ENCODE results near the gene EEF1AKMT3.

DNA sequence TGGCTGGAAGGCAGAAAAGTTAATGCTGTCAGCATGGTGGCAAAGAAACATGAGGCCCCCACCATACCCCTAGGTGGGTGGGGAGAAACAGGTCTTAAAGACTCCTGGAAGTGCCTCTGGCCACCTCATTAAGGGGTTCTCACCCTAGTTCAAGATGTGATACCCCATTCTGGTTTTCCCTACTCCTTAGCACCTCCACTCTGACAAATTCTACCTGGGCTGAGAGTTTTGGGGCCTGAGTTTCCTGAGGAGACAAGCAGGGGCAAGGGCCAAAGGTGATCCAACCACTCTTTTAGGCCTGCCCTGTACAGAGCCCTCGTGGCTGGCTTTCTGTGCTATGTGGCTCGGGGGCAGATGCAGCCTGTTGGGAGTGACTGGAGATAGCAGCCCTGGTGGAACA, 54.0 kb downstream of the EEF1AKMT3 start:
- TF ChIP-seq, protein P1, sequence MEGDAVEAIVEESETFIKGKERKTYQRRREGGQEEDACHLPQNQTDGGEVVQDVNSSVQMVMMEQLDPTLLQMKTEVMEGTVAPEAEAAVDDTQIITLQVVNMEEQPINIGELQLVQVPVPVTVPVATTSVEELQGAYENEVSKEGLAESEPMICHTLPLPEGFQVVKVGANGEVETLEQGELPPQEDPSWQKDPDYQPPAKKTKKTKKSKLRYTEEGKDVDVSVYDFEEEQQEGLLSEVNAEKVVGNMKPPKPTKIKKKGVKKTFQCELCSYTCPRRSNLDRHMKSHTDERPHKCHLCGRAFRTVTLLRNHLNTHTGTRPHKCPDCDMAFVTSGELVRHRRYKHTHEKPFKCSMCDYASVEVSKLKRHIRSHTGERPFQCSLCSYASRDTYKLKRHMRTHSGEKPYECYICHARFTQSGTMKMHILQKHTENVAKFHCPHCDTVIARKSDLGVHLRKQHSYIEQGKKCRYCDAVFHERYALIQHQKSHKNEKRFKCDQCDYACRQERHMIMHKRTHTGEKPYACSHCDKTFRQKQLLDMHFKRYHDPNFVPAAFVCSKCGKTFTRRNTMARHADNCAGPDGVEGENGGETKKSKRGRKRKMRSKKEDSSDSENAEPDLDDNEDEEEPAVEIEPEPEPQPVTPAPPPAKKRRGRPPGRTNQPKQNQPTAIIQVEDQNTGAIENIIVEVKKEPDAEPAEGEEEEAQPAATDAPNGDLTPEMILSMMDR (conservative IDR thresholded peaks at IDR 0.05) = no peak
- TF ChIP-seq ZFX (IDR thresholded peaks at IDR 0.05) = no peak
